OCI-M1 (cell line): Measurements from ENCODE around the gene PRIM2.
"Not testable (repeated sequence)": the region's sequence is repeated elsewhere in the genome, so short reads cannot be mapped to it uniquely, and the experiment has no call there.

Source experiments
- DNase-seq: peaks from one replicate; lab custom pipeline; 2025; lab: John Stamatoyannopoulos, UW

The PRIM2 gene

DNA sequence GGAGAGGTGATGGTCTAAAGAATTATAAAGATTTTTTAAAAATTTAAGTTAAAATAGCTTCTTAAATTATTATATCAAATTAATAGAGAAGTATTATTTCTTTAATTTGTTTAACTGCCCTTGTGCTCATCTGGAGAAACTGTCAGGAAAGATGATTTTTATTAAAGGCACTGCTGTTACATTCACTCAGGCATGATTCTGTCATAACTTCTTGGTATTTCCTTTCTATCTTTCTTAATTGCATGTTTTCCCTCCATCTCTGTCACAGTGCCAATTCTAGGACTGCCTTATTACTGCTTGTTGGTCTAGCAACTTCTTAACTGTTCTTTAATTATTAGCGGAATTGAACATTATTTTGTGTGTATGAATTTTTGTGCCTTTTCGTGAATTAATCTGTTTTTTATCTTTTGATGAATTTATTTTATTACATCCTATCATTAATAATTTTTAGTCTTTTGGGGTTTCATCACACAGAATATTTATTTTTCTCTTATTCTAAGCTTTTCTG, 47.7 kb downstream of the PRIM2 start:
- DNase-seq, result not testable (repeated sequence)

DNA sequence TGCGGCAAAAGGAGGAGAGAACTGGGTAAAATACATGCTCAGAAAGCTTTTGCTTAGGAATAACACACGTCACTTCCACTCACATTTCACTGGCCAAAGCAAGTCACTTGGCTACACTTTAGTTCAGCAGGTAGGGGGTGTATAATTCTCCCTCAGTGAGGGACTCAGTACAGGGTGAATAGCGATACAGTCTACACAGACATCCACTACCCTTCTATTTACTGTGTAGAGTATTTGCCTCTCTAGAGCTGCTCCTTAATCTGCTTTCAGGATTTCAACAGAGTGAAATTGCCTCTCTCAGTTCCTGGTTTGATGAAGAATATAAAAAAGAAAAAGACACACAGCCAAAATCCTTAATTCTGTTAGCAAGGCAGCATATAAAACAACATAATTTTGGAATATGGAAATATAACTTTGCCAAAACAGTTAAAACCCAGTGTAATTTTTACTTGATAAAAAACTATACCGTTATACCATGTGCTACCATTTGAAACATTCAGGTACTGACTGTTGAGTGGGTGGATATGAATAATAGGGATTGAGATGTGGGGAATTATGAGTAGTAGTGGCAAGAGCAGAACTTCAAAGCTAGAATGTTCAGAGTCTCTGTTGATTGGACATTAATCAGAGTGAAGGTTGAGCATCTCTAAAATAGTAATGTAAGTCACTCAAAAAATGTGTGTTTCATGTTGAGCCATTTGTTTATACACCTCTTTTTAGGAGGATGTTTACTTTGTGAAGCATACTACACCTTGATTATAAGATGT, 51.7 kb downstream of the PRIM2 start:
- DNase-seq, result not testable (repeated sequence)

DNA sequence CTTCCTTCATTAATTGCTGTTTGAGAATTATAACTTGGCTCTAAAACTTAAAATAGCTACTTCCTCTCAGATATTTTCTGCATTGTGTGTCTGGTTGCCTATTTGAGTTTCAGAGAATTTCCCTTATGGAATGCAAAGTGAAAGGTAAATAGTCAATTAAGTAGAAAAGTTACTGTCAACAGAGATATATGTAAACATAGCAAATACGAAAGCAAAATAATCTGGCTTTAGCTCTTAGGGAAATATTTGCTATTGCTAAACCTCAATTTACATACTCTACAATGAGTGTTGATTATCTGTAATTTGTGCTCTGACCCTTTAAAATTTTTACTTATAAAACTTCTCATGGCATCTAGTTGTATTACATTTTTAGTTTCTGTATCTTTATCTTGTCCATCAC, 54.3 kb downstream of the PRIM2 start:
- DNase-seq, result not testable (repeated sequence)

- DNase-seq, result not testable (repeated sequence)
These were observed 57.3 kb downstream of the PRIM2 start for GRCh38 chr6:57374764-57375163.

GRCh38 chr6:57376083-57376482, 58.7 kb downstream of the PRIM2 start:
- not testable (repeated sequence) for DNase-seq

DNA sequence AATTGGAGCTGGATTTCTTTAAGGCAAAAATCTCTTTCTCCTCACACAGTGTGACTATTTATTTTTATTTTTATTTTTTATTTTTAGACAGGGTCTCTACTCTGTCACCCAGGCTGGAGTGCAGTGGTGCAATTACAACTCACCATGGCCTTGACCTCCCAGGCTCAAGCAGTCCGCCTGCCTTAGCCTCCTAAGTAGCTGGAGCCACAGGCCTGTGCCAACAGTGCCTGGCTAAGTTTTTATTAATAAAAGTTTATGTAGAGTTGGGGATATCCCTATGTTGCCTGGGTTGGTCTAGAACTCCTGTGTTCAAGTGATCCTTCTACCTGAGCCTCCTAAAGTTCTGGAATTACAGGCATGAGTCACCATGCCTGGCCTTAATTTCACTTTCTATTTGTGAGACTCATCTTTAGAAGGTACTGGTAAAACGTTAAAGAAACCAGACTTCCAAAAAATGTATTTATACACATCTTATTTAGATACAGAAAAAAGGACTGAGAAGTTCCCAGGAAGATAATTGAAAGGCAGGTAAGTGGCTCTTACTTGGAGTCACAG, 71.7 kb downstream of the PRIM2 start:
- peak; percentile 26 for DNase-seq

DNA sequence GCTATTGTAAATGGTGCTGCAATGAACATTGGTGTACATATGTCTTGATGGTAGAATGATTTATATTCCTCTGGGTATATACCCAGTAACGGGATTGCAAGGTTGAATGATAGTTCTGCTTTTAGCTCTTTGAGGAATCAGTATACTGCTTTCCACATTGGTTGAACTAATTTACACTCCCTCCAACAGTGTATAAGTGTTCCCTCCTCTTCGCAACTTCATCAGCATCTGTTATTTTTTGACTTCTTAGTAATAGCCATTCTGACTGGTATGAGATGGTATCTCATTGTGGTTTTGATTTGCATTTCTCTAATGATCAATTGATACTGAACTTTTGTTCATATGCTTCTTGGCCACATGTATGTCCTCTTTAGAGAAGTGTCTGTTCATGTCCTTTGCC, 73.4 kb downstream of the PRIM2 start:
- DNase-seq, result not testable (repeated sequence)

GRCh38 chr6:57392047-57392446, 74.6 kb downstream of the PRIM2 start:
- DNase-seq, result not testable (repeated sequence)

- DNase-seq, result not testable (repeated sequence)
These were observed 101.9 kb downstream of the PRIM2 start for GRCh38 chr6:57419341-57419740.

DNA sequence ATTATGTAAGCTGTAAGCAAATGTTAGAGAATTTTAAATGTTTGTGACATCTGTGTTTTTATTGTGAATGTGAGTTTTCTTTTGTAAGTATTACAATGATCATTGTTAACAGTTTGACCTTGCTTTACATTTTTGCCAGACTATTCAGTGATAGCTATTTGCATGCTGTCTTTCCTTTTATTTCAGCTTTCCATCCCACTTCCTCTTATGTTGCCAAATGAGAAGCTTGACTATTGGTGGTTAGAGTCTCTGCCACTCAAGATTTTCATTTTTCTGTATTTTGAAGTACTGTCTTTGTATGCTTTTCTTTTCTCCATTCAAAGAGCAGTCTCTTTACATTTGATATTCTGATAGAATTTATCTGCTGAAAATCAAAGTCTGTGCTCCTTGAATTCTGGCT, 104.1 kb downstream of the PRIM2 start:
- peak; percentile 41 for DNase-seq

GRCh38 chr6:57423468-57423867, 106.0 kb downstream of the PRIM2 start:
- no peak for DNase-seq

DNA sequence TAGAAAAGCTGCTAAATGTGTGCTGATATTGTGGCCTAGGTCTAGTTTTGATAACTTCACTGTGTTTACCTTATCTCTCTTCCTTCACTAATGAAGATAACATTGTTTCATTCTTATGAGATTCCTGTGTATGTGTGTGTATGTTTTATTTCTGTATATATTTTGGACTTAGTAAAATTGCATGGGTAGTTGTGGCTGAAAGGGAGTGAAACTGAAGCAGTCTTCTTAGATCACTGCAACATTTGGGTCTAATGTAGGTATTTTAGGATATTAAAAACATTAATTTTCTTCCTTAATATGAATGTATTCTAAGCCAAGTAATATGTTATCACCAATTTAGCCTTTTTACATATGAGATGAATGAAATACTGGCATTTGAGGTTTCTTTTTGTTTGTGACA, 114.3 kb downstream of the PRIM2 start:
- DNase-seq, result peak; percentile 19

GRCh38 chr6:57432157-57432556, 114.7 kb downstream of the PRIM2 start:
- no peak for DNase-seq

DNA sequence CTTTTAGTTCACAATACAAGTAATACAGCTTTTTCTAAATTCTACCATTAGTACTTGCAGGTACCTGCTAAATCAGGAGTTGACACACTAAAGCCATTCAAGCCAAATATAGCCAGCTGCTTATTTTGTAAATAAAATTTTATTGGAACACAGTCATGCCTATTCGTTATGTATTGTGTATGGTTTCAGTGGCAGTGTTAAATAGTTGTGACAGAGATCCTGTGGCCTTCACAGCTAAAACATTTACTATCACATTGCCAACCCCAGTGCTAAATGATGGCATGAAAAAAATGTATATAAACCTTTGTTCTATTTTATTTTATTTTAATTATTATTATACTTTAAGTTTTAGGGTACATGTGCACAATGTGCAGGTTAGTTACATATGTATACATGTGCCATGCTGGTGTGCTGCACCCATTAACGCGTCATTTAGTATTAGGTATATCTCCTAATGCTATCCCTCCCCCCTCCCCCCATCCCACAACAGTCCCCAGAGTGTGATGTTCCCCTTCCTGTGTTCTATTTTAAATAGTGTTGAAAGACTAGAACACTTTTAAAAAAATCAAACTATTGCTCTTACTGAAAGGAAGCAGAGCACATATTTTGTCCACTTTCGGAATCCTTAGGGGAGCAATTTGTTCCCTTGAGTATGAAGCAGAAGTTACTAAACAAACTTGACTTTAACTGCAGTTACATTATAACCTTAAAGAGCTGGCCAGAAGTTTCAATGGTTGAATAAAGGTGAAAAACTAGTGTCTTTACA, 115.7 kb downstream of the PRIM2 start:
- DNase-seq, result no peak

GRCh38 chr6:57433790-57434189, 116.4 kb downstream of the PRIM2 start:
- not testable (repeated sequence) for DNase-seq

DNA sequence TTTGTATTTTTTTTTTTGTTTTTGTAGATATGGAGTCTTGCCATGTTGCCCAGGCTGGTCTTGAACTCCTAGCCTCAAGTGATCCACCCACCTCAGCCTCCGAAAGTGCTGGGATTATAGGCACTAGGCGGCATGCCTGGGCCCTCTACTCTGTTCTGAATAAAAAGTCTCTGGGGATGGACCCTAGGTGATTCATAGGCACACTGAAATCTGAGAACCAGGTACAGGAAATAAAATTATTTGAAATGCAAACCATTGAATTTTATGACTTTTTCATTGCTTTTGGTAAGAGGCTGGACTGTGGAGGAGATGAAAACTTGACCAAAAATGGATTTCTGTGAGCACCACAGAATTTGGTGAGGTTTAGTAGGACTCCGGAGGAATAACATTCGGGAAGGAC, 117.5 kb downstream of the PRIM2 start:
- no peak for DNase-seq

DNA sequence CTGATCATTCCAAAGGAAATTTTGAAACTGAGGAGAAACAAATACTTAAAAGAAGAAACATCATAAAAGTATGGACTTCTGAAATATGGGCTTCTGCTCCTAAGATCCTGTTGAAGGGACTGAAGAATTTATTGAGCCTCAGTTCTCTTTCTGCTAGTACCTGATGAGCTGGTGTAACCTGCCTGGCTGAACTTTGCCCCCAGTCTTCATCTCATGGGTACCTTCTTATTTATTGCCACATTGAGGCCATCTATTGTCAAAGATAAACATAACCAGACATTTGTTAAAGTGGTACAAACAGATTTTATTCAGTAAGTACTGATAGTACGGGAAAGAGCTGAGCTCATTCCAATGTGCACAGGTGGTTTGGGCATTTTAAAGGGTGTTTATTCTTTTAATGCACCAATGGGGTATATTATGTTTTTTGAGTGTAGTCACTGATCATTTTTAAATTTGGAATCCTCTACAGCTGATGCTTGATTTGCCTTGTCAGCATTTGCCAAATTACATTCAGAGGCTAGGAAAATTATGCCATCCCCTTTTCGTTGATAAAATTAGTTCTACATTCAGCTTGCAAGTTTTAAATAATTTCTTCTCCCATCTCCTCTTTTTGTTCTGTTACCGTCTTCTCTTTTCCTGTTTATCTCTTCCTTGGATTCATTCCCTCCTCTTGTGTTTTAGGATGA, 118.2 kb downstream of the PRIM2 start:
- DNase-seq, result no peak

DNA sequence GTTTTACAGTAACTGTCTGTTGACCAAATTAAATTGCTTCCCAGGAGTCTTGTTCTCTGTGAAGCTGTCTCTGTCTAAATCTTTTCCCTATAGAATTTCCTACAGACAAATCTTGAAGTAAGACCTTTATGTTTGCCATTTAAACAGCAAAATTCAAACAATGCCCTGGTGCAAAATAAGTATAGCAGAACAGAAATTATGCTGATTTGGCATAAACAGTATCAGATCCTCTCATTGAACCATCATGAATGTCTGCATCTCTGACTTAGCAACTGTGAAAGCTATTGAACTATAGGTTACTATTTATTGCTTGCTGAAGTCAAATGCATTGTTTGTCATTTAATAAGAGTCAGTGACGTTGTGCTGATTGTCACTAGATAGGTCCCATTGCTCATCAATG, 123.3 kb downstream of the PRIM2 start:
- not testable (repeated sequence) for DNase-seq

GRCh38 chr6:57442133-57442532, 124.7 kb downstream of the PRIM2 start:
- not testable (repeated sequence) for DNase-seq

DNA sequence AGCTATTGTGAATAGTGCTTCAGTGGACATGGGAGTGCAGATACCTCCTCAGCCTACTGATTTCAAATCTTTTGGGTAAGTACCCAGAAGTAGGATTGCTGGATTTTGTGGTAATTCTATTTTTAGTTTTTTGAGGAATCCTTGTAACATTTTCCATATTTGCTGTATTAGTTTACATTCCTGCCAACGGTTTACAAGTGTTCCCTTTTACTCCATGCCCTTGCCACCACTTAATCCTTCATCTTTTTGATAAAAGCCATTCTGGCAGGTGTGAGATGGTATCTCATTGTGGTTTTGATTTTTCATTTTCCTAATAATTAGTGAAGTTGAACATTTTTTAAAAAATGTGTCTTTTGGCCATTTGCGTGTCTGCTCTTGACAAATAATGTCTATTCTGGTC, 125.8 kb downstream of the PRIM2 start:
- DNase-seq, result not testable (repeated sequence)

DNA sequence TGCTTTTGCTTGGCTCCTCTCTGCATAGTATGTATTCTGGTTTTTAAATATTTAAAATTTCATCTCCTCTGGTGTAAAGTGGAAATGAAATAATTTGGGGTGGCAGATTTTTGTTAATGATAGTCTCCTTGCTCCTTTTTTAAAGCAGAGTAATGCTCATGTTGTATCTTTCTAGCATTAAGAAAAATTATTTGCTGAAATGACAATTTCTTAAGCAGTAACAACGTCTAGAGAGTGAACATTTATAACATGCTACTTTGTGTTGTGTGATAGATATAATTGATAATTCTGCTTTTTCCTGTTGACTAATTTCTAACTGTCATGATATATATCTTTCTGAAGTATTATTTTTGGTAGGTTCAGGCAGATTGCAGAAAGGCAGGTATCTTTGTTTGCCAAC, 127.4 kb downstream of the PRIM2 start:
- DNase-seq, result not testable (repeated sequence)

GRCh38 chr6:57445379-57445778, 127.9 kb downstream of the PRIM2 start:
- DNase-seq, result not testable (repeated sequence)
